Activated T-helper 2 cell treated with anti-CD3 and anti-CD28 coated beads, Interferon-gamma antibody, Interleukin-2, Interleukin-4, amounts not matched to agents 10 μg/mL and 5 μg/mL and 100 μg/mL, durations not matched to agents 14 hours and 24 hours and 36 hours (primary cell): Measurements from ENCODE around the gene SH3RF3. TPM values are rescaled to one million over a fixed set of nuclear protein-coding genes. Genes with fewer than 3 reads are reported as not detected.

Source experiments
- DNase-seq: peaks from one replicate; pipeline ENCODE4 v3.0.0; 2021; ENCODE audit warnings: low spot score
- H3K27ac Mint-ChIP-seq: one replicate; pipeline ENCODE4 v1.8.0; 2021; ENCODE audit warnings: mixed read lengths
- H3K27me3 Mint-ChIP-seq: one replicate; pipeline ENCODE4 v1.8.0; 2021; ENCODE audit warnings: low read depth, mixed read lengths
- H3K36me3 Mint-ChIP-seq: one replicate; pipeline ENCODE4 v1.8.0; 2021; ENCODE audit warnings: low read depth, mixed read lengths
- H3K4me1 Mint-ChIP-seq: one replicate; pipeline ENCODE4 v1.8.0; 2021; ENCODE audit warnings: low read depth, mixed read lengths
- H3K4me3 Mint-ChIP-seq: one replicate; pipeline ENCODE4 v1.8.0; 2021; ENCODE audit warnings: low read depth, mild to moderate bottlenecking, moderate library complexity, mixed read lengths
- H3K9me3 Mint-ChIP-seq: one replicate; pipeline ENCODE4 v1.8.0; 2021; ENCODE audit warnings: mixed read lengths
- intact Hi-C: fragments of 100-400 bp; cut with micrococcal nuclease; formaldehyde crosslinking; loops from one replicate; pipeline ENCODE4 v1.15.1; 2023
- total RNA-seq: library from RNA; stranded (reverse); gene quantifications from 2 replicates; pipeline ENCODE4 v1.2.3, GENCODE V29; 2022

SH3RF3 gene
- total RNA-seq, 1 donor from 2014 or later, result 0.78 TPM

DNA sequence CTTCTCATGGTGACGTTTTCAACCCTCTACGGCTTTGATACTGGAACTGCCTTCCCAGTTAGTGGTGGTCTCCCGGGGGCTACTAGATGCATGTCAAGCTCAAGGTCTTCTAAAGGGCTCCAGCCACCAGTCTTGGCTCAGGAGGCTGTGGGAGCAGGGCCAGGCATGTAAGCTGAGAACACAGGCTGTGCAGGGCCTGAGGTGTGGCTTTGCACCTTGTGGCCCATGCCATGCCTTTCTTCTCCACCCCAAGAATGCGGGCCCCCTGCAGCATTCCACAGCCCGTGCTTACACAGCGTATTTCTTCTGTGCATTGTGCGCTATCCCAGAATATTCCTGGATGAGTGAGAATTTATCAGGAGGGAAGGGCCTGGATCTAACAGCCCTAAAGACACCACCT, 339.9 kb downstream of the SH3RF3 start:
- no peak overlapping the region for H3K4me3 Mint-ChIP-seq
- H3K36me3 Mint-ChIP-seq, result no peaks in the 10 kb centered on the region
- DNase-seq, result no peak
- H3K27me3 Mint-ChIP-seq, result no peaks in the 10 kb centered on the region
- no peaks in the 10 kb centered on the region for H3K9me3 Mint-ChIP-seq
- H3K4me1 Mint-ChIP-seq, result peaks cover 4% of the 10 kb centered on the region
- H3K27ac Mint-ChIP-seq, result no peak overlapping the region
- intact Hi-C loops, result no loop called here

DNA sequence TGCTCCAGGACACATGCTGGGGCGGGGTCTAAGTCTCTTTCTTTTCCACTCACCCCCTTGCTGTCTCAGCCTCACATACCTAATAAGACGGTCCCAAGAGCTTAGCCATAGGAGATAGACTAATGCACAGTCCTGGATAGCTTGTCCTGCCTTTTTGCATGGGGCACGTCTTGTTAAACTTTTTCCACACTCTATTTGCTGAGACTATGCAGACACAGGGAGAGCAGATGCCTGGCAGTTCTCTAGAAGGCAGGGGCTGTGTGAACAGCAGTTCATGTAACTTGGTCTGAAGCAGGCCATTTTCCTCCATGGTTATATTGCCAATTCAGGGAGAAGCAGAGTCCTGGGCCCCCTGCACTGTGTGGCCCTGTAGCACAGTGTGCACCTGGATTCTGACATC, 342.7 kb downstream of the SH3RF3 start:
- Mint-ChIP-seq H3K27me3 (no peaks in the 10 kb centered on the region), H3K27ac (no peak overlapping the region)

DNA sequence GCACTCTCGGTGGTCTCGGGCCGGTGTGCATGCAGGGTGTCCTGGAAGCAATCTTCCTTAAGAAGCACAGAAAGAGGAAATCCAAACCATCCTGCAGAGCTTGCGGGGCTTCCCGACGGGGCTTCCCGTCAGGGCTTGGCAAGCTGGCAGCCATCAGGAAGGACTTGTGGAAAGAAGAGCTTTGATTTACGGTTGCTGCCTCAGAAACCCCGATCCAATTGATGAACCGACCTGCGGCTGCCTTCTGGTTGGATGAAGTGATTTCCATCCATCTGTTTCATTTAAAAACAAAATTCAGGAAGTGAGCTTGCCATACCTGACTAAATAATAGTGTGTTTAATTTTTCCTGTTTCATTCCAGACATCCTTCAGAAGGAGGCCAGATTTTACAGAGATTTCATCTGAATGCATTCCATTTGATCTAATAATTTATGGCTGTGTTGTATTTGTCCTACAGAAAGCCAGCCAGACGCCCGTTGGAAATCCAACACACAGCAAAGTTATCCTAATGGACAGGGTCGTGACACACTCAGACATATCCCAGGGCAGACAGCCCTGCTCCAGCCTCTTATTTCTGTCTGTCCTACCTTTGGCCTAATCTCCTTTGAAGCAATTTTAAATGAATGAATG, 343.4 kb downstream of the SH3RF3 start:
- H3K27ac Mint-ChIP-seq, result no peak overlapping the region
- no peaks in the 10 kb centered on the region for H3K27me3 Mint-ChIP-seq
- peaks cover 10% of the 10 kb centered on the region for H3K4me1 Mint-ChIP-seq
- DNase-seq, result no peak
- H3K4me3 Mint-ChIP-seq, result no peak overlapping the region
- intact Hi-C loops, result no loop called here
- H3K9me3 Mint-ChIP-seq, result no peaks in the 10 kb centered on the region
- H3K36me3 Mint-ChIP-seq, result no peaks in the 10 kb centered on the region

More for the DNA sequence above, 342.7 kb downstream of the SH3RF3 start:
- intact Hi-C loops, result no loop called here
- no peak for DNase-seq
- no peaks in the 10 kb centered on the region for H3K9me3 Mint-ChIP-seq
- no peaks in the 10 kb centered on the region for H3K36me3 Mint-ChIP-seq
- no peak overlapping the region for H3K4me3 Mint-ChIP-seq
- H3K4me1 Mint-ChIP-seq, result peaks cover 10% of the 10 kb centered on the region

DNA sequence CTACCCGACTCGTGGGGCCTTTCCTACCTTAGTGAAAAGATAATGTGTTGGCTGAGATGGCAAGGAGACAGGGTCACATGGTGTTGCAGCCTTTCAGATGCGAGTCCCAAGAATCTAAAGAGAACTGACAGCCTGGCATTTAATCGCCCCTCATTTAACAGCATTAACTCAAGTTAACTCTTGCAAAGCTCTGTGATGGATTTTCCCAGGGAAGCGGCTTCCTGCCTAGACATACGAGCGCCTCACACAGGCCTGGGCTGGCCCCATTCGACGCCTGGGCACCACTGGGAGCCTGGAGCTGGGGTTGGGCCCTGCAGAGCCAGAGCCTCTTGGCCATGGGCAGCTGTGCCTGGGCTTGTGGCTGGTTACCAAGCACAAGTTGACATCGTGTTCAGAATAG, 344.0 kb downstream of the SH3RF3 start:
- Mint-ChIP-seq H3K4me1 (peaks cover 10% of the 10 kb centered on the region), H3K36me3 (no peaks in the 10 kb centered on the region), H3K27me3 (no peaks in the 10 kb centered on the region), H3K27ac (no peak overlapping the region), H3K9me3 (no peaks in the 10 kb centered on the region), H3K4me3 (no peak overlapping the region)
- no peak for DNase-seq
- intact Hi-C loops, result no loop called here

- DNase-seq, result no peak
- Mint-ChIP-seq H3K4me1 (peaks cover 10% of the 10 kb centered on the region), H3K4me3 (no peak overlapping the region), H3K9me3 (no peaks in the 10 kb centered on the region), H3K27me3 (no peaks in the 10 kb centered on the region), H3K27ac (no peak overlapping the region), H3K36me3 (no peaks in the 10 kb centered on the region)
- intact Hi-C loops, result no loop called here
These were observed 344.8 kb downstream of the SH3RF3 start for GRCh38 chr2:109473616-109474318.

DNA sequence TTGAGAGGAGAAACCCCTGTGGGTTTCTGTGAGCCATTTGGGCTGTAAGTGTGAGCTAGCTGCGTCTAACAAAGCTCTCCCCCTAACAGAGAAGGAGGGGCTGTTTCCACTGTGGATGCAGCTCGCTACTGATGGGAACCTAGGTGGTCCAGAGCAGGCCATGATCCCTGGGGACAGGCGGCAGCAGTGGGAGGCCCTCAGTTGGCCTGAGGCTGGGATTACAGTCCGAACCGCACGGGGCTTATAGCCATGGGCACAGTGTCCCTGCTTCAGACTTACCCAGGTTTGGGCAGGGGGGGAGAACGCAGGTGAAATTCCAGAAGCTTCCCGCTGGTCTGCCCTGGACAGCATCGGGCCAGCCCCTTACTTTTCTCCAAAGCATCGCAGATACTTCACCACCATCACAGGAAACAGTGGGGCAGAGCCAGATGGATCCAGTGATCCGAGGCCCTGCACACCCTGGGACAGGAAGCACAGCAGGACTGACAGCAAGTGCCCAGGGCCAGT, 345.4 kb downstream of the SH3RF3 start:
- no peaks in the 10 kb centered on the region for H3K36me3 Mint-ChIP-seq
- intact Hi-C loops, result no loop called here
- peaks cover 10% of the 10 kb centered on the region for H3K4me1 Mint-ChIP-seq
- no peaks in the 10 kb centered on the region for H3K9me3 Mint-ChIP-seq
- H3K27me3 Mint-ChIP-seq, result no peaks in the 10 kb centered on the region
- H3K4me3 Mint-ChIP-seq, result no peak overlapping the region
- no peak overlapping the region for H3K27ac Mint-ChIP-seq
- no peak for DNase-seq

DNA sequence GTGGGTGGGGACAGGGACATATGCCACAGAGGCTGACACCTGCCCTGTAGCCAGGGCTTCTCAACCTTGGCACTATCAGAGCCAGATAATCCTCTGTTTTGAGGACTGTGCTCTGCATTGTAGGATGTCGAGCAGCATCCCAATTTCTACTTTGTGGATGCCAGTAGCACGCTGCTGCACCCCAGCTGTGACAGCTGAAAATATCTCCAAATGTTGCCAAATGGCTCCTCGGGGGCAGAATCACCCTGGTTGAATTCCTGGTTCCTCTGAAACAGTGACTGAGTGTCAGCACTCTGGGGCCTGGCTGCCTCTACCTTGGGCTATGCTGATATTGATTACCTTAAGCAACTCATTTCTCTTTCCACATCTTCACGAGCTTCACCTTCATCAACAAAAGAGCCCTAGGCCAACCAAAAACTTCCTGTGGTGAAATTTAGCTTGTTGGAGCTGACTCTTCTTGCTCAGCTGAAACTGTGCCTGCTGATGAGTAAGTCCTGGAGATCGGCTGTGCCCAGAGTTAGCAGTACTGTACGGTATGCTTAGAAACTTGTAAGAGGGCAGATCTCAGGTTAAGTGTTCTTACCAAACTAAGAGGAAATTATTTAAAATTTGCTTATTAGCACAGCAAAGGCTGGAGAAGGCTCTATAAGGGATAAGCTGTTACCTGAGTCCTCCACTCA, 346.7 kb downstream of the SH3RF3 start:
- H3K4me3 Mint-ChIP-seq, result no peak overlapping the region
- H3K27ac Mint-ChIP-seq, result no peak overlapping the region
- intact Hi-C loops, result no loop called here
- no peaks in the 10 kb centered on the region for H3K36me3 Mint-ChIP-seq
- no peaks in the 10 kb centered on the region for H3K9me3 Mint-ChIP-seq
- peaks cover 6% of the 10 kb centered on the region for H3K4me1 Mint-ChIP-seq
- peaks cover 4% of the 10 kb centered on the region for H3K27me3 Mint-ChIP-seq
- DNase-seq, result no peak

GRCh38 chr2:109476641-109477441, 347.8 kb downstream of the SH3RF3 start:
- H3K4me1 Mint-ChIP-seq, result peaks cover 6% of the 10 kb centered on the region
- H3K9me3 Mint-ChIP-seq, result no peaks in the 10 kb centered on the region
- no peak for DNase-seq
- no peak overlapping the region for H3K4me3 Mint-ChIP-seq
- no peaks in the 10 kb centered on the region for H3K36me3 Mint-ChIP-seq
- intact Hi-C loops, result no loop called here
- no peak overlapping the region for H3K27ac Mint-ChIP-seq
- peaks cover 9% of the 10 kb centered on the region for H3K27me3 Mint-ChIP-seq

GRCh38 chr2:109478906-109479493, 350.0 kb downstream of the SH3RF3 start:
- Mint-ChIP-seq H3K27ac (no peak overlapping the region), H3K9me3 (no peaks in the 10 kb centered on the region), H3K4me1 (peaks cover 6% of the 10 kb centered on the region), H3K27me3 (peaks cover 9% of the 10 kb centered on the region), H3K4me3 (no peak overlapping the region), H3K36me3 (no peaks in the 10 kb centered on the region)
- intact Hi-C loops, result no loop called here
- DNase-seq, result no peak

GRCh38 chr2:109479804-109480203, 350.8 kb downstream of the SH3RF3 start:
- Mint-ChIP-seq H3K4me1 (peaks cover 6% of the 10 kb centered on the region), H3K36me3 (no peaks in the 10 kb centered on the region), H3K4me3 (no peak overlapping the region), H3K9me3 (no peaks in the 10 kb centered on the region), H3K27me3 (peaks cover 9% of the 10 kb centered on the region), H3K27ac (no peak overlapping the region)
- DNase-seq, result no peak
- intact Hi-C loops, result no loop called here

DNA sequence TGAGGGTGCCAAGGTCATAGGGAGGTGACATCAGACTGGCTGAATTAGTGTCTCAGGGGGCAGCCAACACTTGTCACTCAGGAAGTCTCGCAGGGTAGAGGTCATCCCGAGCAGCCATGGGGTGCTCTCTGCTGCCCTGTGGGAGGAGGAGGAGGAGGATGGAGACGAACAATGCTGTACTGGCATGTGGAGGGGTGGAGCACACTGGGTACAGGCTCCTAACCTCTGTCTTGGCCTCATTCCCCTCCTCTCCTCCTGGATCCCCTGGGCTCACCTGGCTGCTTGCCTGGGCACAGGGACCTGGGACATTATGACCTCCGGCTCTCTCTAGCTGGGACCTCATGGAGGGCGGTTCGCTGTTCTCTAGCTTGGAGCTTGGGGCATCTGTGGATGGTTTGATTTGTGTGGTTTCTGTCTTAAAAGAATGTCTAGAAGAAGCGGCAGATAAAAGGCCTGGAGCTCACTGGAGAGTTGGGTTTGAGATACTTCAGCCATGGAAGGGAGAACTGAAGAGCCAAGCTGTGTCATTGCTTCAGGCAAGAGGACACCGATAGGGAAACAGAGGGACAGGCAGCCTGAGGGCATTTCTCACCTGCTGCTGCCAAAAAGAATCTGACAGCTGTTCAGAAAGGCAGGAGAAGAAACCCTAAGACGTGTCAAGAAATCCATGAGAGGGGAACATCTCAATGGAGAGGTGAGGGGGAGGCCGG, 351.6 kb downstream of the SH3RF3 start:
- no peak for DNase-seq
- peaks cover 4% of the 10 kb centered on the region for H3K4me1 Mint-ChIP-seq
- no peak overlapping the region for H3K27ac Mint-ChIP-seq
- intact Hi-C loops, result no loop called here
- H3K27me3 Mint-ChIP-seq, result peaks cover 9% of the 10 kb centered on the region
- H3K9me3 Mint-ChIP-seq, result no peaks in the 10 kb centered on the region
- H3K36me3 Mint-ChIP-seq, result no peaks in the 10 kb centered on the region
- H3K4me3 Mint-ChIP-seq, result no peak overlapping the region

- H3K27me3 Mint-ChIP-seq, result peaks cover 9% of the 10 kb centered on the region
- H3K4me1 Mint-ChIP-seq, result no peaks in the 10 kb centered on the region
- no peak overlapping the region for H3K4me3 Mint-ChIP-seq
- H3K27ac Mint-ChIP-seq, result no peak overlapping the region
- no peaks in the 10 kb centered on the region for H3K9me3 Mint-ChIP-seq
- no peaks in the 10 kb centered on the region for H3K36me3 Mint-ChIP-seq
- intact Hi-C loops, result no loop called here
- DNase-seq, result no peak
These were observed 352.2 kb downstream of the SH3RF3 start for GRCh38 chr2:109481196-109481555.
